T-cell (primary cell): Measurements from ENCODE around the gene NVL. TPM values are rescaled to one million over a fixed set of nuclear protein-coding genes. Genes with fewer than 3 reads are reported as not detected.
"Not testable (repeated sequence)": the region's sequence is repeated elsewhere in the genome, so short reads cannot be mapped to it uniquely, and the experiment has no call there.

Source experiments
- ATAC-seq, 4 experiments: fragments of 200-7000 bp in 3 of 4; fragments of 150-1000 bp in 1 of 4; cut with Tn5 transposase; replicated peaks in 1 of 4; 1 replicate in 3 of 4; 2 replicates in 1 of 4; pipeline ENCODE4 v1.10.0; 2021; ENCODE audit warnings: moderate library complexity in 3 of 4, mild to moderate bottlenecking in 2 of 4, moderate number of reproducible peaks in 1 of 4
- CTCF ChIA-PET, 2 donors: fragments of 300-600 bp; sonication (Branson Sonifier 250); formaldehyde crosslinking; loops; one replicate each; lab custom pipeline; 2022; ENCODE audit warnings: antibody characterized with exemption in 2 of 2; lab: Charles Lee
- POLR2A ChIA-PET, 2 donors: fragments of 300-600 bp; sonication (Branson Sonifier 250); formaldehyde crosslinking; loops; one replicate each; lab custom pipeline; 2022; ENCODE audit warnings: antibody characterized with exemption in 2 of 2; lab: Charles Lee
- DNase-seq, 35 experiments: peaks; one replicate each; pipeline versions ENCODE4 v3.0.0 to v3.0.0-alpha.2; 2013 to 2023
- H3K27ac ChIP-seq: one replicate; pipeline ENCODE4 v1.5.1; 2013; ENCODE audit warnings: low read length
- H3K27me3 ChIP-seq, 2 experiments: replicated peaks in 1 of 2; 1 replicate in 1 of 2; 2 replicates in 1 of 2; pipeline versions ENCODE4 v1.6.1 to v1.7.0; 2013; ENCODE audit warnings: low read length in 1 of 2, mixed read lengths in 1 of 2; ENCODE audit not compliant: control insufficient read depth in 2 of 2, insufficient read depth in 2 of 2; ENCODE audit errors: extremely low read depth in 1 of 2
- H3K36me3 ChIP-seq, 2 donors: 1 replicate in 1 of 2; 2 replicates in 1 of 2; pipeline versions ENCODE4 v1.6.1 to v1.7.0; 2013; ENCODE audit warnings: low read length in 1 of 2; ENCODE audit not compliant: control insufficient read depth in 2 of 2, insufficient read depth in 1 of 2; ENCODE audit errors: extremely low read depth in 1 of 2
- H3K4me1 ChIP-seq, 2 experiments: 1 replicate in 1 of 2; 2 replicates in 1 of 2; pipeline versions ENCODE4 v1.6.1 to v1.7.0; 2013; ENCODE audit warnings: low read length in 2 of 2, mixed read lengths in 1 of 2; ENCODE audit not compliant: insufficient read depth in 2 of 2, control insufficient read depth in 1 of 2; ENCODE audit errors: extremely low read depth in 1 of 2
- H3K4me3 ChIP-seq, 2 donors: 1 replicate in 1 of 2; 2 replicates in 1 of 2; pipeline versions ENCODE4 v1.5.1 to v1.7.0; 2013; ENCODE audit warnings: mild to moderate bottlenecking in 2 of 2, low read length in 1 of 2, moderate library complexity in 1 of 2; ENCODE audit not compliant: control insufficient read depth in 1 of 2; ENCODE audit errors: extremely low read depth in 1 of 2
- H3K9me3 ChIP-seq: 2 replicates; pipeline ENCODE4 v1.7.0; 2013
- H3K27ac Mint-ChIP-seq, 2 donors: one replicate each; pipeline ENCODE4 v1.8.0; 2020 to 2021; ENCODE audit warnings: mild to moderate bottlenecking in 2 of 2, mixed read lengths in 2 of 2
- H3K27me3 Mint-ChIP-seq, 2 donors: one replicate each; pipeline ENCODE4 v1.8.0; 2021 to 2022; ENCODE audit warnings: mixed read lengths in 2 of 2
- H3K36me3 Mint-ChIP-seq: one replicate; pipeline ENCODE4 v1.8.0; 2021; ENCODE audit warnings: mixed read lengths
- H3K4me1 Mint-ChIP-seq, 3 donors: one replicate each; pipeline ENCODE4 v1.8.0; 2020 to 2022; ENCODE audit warnings: mixed read lengths in 3 of 3, mild to moderate bottlenecking in 1 of 3
- H3K4me3 Mint-ChIP-seq, 3 donors: one replicate each; pipeline ENCODE4 v1.8.0; 2020 to 2022; ENCODE audit warnings: mild to moderate bottlenecking in 3 of 3, mixed read lengths in 3 of 3, moderate library complexity in 3 of 3
- H3K9me3 Mint-ChIP-seq, 3 donors: one replicate each; pipeline ENCODE4 v1.8.0; 2020 to 2022; ENCODE audit warnings: mixed read lengths in 3 of 3
- WGBS: methylation state at CpG from one replicate; pipeline ENCODE4 v1.1.5; 2013; ENCODE audit warnings: missing lambda C conversion rate; ENCODE audit not compliant: insufficient coverage; 5-methylcytosine and 5-hydroxymethylcytosine counted together
- total RNA-seq, 35 experiments: library from RNA in 6 of 35; stranded (reverse) in 6 of 35; fragments of 120-200 nt in 1 of 35; gene quantifications; one replicate each; pipeline versions ENCODE4 v1.2.1 to v1.2.4 and lab custom pipeline; 2013 to 2026

The NVL gene
- total RNA-seq, 5 donors from 2014 or later (not counting 1 experiment from before 2014, with no cell fraction given), result 32.5 to 42.0 (median 37.6) TPM

GRCh38 chr1:224213438-224214119 is 116.4 kb downstream of the NVL start:
- POLR2A ChIA-PET, result no interaction called here
- Mint-ChIP-seq H3K27me3 (no peaks in the 10 kb centered on the region), H3K27ac (peak overlapping the region in 1 of 2 donors; percentile 6), H3K9me3 (no peaks in the 10 kb centered on the region), H3K4me1 (no peaks in the 10 kb centered on the region), H3K4me3 (no peak overlapping the region), H3K36me3 (no peaks in the 10 kb centered on the region)
- H3K36me3 ChIP-seq, result no peaks in the 10 kb centered on the region
- CTCF ChIA-PET, result no interaction called here
- H3K9me3 ChIP-seq, result no peaks in the 10 kb centered on the region
- no peak overlapping the region for H3K27ac ChIP-seq
- H3K4me1 ChIP-seq, result no peaks in the 10 kb centered on the region
- ATAC-seq, result no peak
- H3K4me3 ChIP-seq, result no peak overlapping the region
- no peak for DNase-seq
- H3K27me3 ChIP-seq, result no peaks in the 10 kb centered on the region
- WGBS, result 100% methylated on average over 2 of the region's 4 CpGs

DNA sequence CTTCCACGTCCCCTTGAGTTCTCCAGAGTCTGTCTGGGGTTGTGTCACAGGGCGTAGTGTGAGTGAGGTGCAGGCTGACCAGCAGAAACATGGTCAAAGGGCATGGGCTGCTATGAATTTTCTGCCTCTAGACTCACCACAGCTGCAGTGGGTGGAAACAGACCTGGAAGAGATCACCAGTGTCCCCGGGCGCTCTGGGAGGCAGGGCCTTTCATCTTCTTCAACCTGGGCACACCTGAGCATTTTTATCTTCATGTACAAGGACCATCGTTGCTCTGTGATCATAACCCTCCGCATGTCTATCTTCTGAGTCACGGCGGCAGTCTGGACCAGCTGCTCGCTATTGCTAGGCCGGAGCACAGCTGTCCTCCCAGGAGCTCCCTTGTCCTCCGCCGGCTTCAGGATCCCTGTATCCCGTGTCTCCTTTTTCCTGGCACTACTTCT is 117.3 kb downstream of the NVL start:
- Mint-ChIP-seq H3K4me3 (no peak overlapping the region), H3K27me3 (no peaks in the 10 kb centered on the region), H3K36me3 (no peaks in the 10 kb centered on the region), H3K4me1 (no peaks in the 10 kb centered on the region), H3K9me3 (no peaks in the 10 kb centered on the region), H3K27ac (no peak overlapping the region)
- CTCF ChIA-PET, result no interaction called here
- Histone ChIP-seq H3K9me3 (no peaks in the 10 kb centered on the region), H3K27ac (no peak overlapping the region), H3K4me1 (no peaks in the 10 kb centered on the region), H3K27me3 (no peaks in the 10 kb centered on the region), H3K4me3 (no peak overlapping the region), H3K36me3 (no peaks in the 10 kb centered on the region)
- ATAC-seq, result no peak
- 96% methylated on average over 5 of the region's 13 CpGs for WGBS
- no peak for DNase-seq
- POLR2A ChIA-PET, result no interaction called here

- Mint-ChIP-seq H3K4me1 (peaks cover 0 to 2% (median 0%) of the 10 kb centered on the region in 3 donors), H3K4me3 (no peak overlapping the region), H3K9me3 (no peaks in the 10 kb centered on the region), H3K27ac (no peak overlapping the region), H3K36me3 (no peaks in the 10 kb centered on the region), H3K27me3 (no peaks in the 10 kb centered on the region)
- no peak overlapping the region for H3K4me3 ChIP-seq
- ChIA-PET CTCF (no interaction called here), POLR2A (no interaction called here)
- 100% methylated on average over 1 of the region's 4 CpGs for WGBS
- H3K9me3 ChIP-seq, result no peaks in the 10 kb centered on the region
- DNase-seq (peak in 1 of 35 experiments; percentile 22), ATAC-seq (no peak)
- no peak overlapping the region for H3K27ac ChIP-seq
- no peaks in the 10 kb centered on the region for H3K27me3 ChIP-seq
- H3K36me3 ChIP-seq, result no peaks in the 10 kb centered on the region
- no peaks in the 10 kb centered on the region for H3K4me1 ChIP-seq
Measured at GRCh38 chr1:224211206-224211962, 118.6 kb downstream of the NVL start.

- H3K4me3 ChIP-seq, H3K36me3 ChIP-seq, H3K27ac Mint-ChIP-seq, H3K9me3 ChIP-seq, H3K9me3 Mint-ChIP-seq, DNase-seq, H3K27me3 ChIP-seq, ATAC-seq, H3K36me3 Mint-ChIP-seq, H3K27ac ChIP-seq, POLR2A ChIA-PET, H3K27me3 Mint-ChIP-seq: not testable (repeated sequence)
- CTCF ChIA-PET, result interaction anchor here in 1 of 2 donors (0.6 kb wide), 1 partner anchor 84 kb away, joined by 3 read pairs; no protein-coding TSS in a partner anchor
- H3K4me3 Mint-ChIP-seq, result peak overlapping the region in 1 of 3 donors; percentile 15
- H3K4me1 Mint-ChIP-seq, result peaks cover 9 to 15% (median 15%) of the 10 kb centered on the region in 3 donors
- peaks cover 0 to 11% of the 10 kb centered on the region in 2 experiments for H3K4me1 ChIP-seq
- 92% methylated on average over 2 of the region's 10 CpGs for WGBS
Measured at GRCh38 chr1:224205931-224206538, 123.9 kb downstream of the NVL start.

GRCh38 chr1:224205438-224205840 is 124.5 kb downstream of the NVL start:
- no peaks in the 10 kb centered on the region for H3K9me3 Mint-ChIP-seq
- 29% methylated on average over 2 of the region's 4 CpGs for WGBS
- H3K27me3 ChIP-seq, result no peaks in the 10 kb centered on the region
- peaks cover 9 to 15% (median 15%) of the 10 kb centered on the region in 3 donors for H3K4me1 Mint-ChIP-seq
- H3K4me3 ChIP-seq, result no peak overlapping the region
- ChIA-PET CTCF (no interaction called here), POLR2A (interaction anchor here in 1 of 2 donors (0.6 kb wide), 1 partner anchor 38 kb away, joined by 5 read pairs; no protein-coding TSS in a partner anchor)
- no peaks in the 10 kb centered on the region for H3K27me3 Mint-ChIP-seq
- H3K9me3 ChIP-seq, result no peaks in the 10 kb centered on the region
- H3K4me1 ChIP-seq, result peaks cover 0 to 11% of the 10 kb centered on the region in 2 experiments
- ATAC-seq (peak in 3 of 4 experiments; percentile 60 to 72 (median 65)), DNase-seq (peak in 9 of 35 experiments; percentile 5 to 52 (median 26))
- H3K27ac Mint-ChIP-seq, result no peak overlapping the region
- H3K36me3 ChIP-seq, result no peaks in the 10 kb centered on the region
- H3K36me3 Mint-ChIP-seq, result peaks cover 4% of the 10 kb centered on the region
- no peak overlapping the region for H3K27ac ChIP-seq
- peak overlapping the region in 2 of 3 donors; percentile 15 to 41 for H3K4me3 Mint-ChIP-seq
